ENCODE measurements around the gene CTNND2.

Gene CTNND2

GRCh38 chr5:11903121-11903613 lies 1.1 kb downstream of the CTNND2 start:
- H3K4me3 ChIP-seq (ENCODE audit: low read depth, low read length) = no peak overlapping the region; the same call in 1 of the 2 replicates
- no peaks in the 10 kb centered on the region for H3K36me3 ChIP-seq
- H3K9me3 ChIP-seq = no peaks in the 10 kb centered on the region
- H3K4me1 ChIP-seq = no peaks in the 10 kb centered on the region
- no peak for TF ChIP-seq CTCF (IDR thresholded peaks at IDR 0.05; ENCODE audit: low read depth, low read length)
- DNase-seq = no peak
- H3K27me3 ChIP-seq = peaks cover 33% of the 10 kb centered on the region

- H3K9me3 ChIP-seq = no peaks in the 10 kb centered on the region
- no peak for TF ChIP-seq CTCF (IDR thresholded peaks at IDR 0.05; ENCODE audit: low read depth, low read length)
- DNase-seq = no peak
- H3K27me3 ChIP-seq = peaks cover 33% of the 10 kb centered on the region
- no peak overlapping the region for H3K4me3 ChIP-seq (ENCODE audit: low read depth, low read length)
- H3K36me3 ChIP-seq = no peaks in the 10 kb centered on the region
- H3K4me1 ChIP-seq = no peaks in the 10 kb centered on the region
Observed at GRCh38 chr5:11902201-11902619, 2.0 kb downstream of the CTNND2 start.

- no peak for DNase-seq
- no peak overlapping the region for H3K4me3 ChIP-seq (ENCODE audit: low read depth, low read length)
- H3K9me3 ChIP-seq = no peaks in the 10 kb centered on the region
- peaks cover 20% of the 10 kb centered on the region for H3K27me3 ChIP-seq
- no peaks in the 10 kb centered on the region for H3K36me3 ChIP-seq
- TF ChIP-seq CTCF (IDR thresholded peaks at IDR 0.05; ENCODE audit: low read depth, low read length) = no peak
- no peaks in the 10 kb centered on the region for H3K4me1 ChIP-seq
Observed at GRCh38 chr5:11898787-11899186, 5.5 kb downstream of the CTNND2 start.

- Histone ChIP-seq H3K9me3 (no peaks in the 10 kb centered on the region), H3K4me1 (no peaks in the 10 kb centered on the region), H3K27me3 (peaks cover 10% of the 10 kb centered on the region), H3K36me3 (no peaks in the 10 kb centered on the region), H3K4me3 (ENCODE audit: low read depth, low read length) (no peak overlapping the region)
- TF ChIP-seq CTCF (IDR thresholded peaks at IDR 0.05; ENCODE audit: low read depth, low read length) = no peak
- DNase-seq = no peak
Observed at GRCh38 chr5:11897781-11898180, 6.5 kb downstream of the CTNND2 start.

- H3K4me1 ChIP-seq = no peaks in the 10 kb centered on the region
- no peaks in the 10 kb centered on the region for H3K27me3 ChIP-seq
- no peak for TF ChIP-seq CTCF (IDR thresholded peaks at IDR 0.05; ENCODE audit: low read depth, low read length)
- no peaks in the 10 kb centered on the region for H3K9me3 ChIP-seq
- no peak for DNase-seq
- H3K4me3 ChIP-seq (ENCODE audit: low read depth, low read length) = no peak overlapping the region
- H3K36me3 ChIP-seq = no peaks in the 10 kb centered on the region
Observed at GRCh38 chr5:11894992-11895391, 9.3 kb downstream of the CTNND2 start.

- no peaks in the 10 kb centered on the region; the same call in 1 of the 2 replicates for H3K9me3 ChIP-seq
- DNase-seq = no peak
- H3K36me3 ChIP-seq = no peaks in the 10 kb centered on the region
- H3K27me3 ChIP-seq = no peaks in the 10 kb centered on the region
- H3K4me1 ChIP-seq = no peaks in the 10 kb centered on the region
- no peak overlapping the region for H3K4me3 ChIP-seq (ENCODE audit: low read depth, low read length)
- TF ChIP-seq CTCF (IDR thresholded peaks at IDR 0.05; ENCODE audit: low read depth, low read length) = no peak
Observed at GRCh38 chr5:11892832-11893231, 11.4 kb downstream of the CTNND2 start.
